ENCODE measurements around the gene ZCCHC8.
"Not testable (repeated sequence)": the region's sequence is repeated elsewhere in the genome, so short reads cannot be mapped to it uniquely, and the experiment has no call there.

The ZCCHC8 gene

DNA sequence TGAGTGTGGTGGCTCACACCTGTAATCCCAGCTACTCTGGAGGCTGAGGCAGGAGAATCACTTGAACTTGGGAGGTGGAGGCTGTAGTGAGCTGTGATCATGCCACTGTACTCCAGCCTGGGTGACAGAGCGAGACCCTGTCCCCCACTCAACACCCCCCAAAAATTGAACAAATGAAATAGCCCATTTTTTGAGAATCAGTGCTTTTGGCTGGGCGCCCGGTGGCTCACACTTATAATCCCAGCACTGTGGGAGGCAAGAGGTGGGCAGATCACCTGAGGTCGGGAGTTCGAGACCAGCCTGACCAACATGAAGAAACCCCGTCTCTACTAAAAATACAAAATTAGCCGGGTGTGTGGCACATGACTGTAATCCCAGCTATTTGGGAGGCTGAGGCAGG, 30.2 kb downstream of the ZCCHC8 start:
- DNase-seq = not testable (repeated sequence)

DNA sequence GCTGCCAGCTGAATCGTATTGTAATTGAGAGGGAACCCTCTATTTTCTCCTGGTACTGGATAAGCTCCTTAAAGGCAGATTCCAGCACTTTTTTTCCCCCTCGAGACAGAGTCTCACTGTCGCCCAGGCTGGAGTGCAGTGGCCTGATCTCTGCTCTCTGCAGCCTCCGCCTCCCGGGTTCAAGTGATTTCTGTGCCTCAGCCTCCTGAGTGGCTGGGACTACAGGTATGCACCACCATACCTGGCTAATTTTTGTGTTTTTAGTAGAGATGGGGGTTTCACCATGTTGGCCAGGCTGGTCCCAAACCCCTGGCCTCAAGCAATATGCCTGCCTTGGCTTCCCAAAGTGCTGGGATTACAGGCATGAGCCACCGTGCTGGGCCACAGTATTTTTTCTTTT, 30.9 kb downstream of the ZCCHC8 start:
- not testable (repeated sequence) for DNase-seq

DNA sequence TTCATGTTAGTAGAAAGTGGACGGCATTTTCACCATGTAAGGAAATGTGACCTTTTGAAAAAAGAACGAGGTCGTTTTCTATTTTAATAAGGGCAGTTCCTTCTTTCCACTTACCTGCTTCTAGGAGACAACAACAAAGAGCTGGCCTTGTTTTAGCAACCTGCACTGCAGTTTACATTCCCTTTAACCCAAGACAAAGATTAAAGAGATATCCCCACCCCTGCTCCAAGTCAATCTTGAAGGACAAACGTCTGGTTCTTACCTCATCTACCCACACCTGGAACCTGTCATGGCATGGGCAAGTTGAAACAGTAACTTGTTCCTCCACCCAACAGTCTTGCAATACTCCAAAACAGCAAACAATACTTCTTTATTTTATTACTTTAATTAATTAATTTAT, 32.7 kb downstream of the ZCCHC8 start:
- DNase-seq = peak; percentile 81

DNA sequence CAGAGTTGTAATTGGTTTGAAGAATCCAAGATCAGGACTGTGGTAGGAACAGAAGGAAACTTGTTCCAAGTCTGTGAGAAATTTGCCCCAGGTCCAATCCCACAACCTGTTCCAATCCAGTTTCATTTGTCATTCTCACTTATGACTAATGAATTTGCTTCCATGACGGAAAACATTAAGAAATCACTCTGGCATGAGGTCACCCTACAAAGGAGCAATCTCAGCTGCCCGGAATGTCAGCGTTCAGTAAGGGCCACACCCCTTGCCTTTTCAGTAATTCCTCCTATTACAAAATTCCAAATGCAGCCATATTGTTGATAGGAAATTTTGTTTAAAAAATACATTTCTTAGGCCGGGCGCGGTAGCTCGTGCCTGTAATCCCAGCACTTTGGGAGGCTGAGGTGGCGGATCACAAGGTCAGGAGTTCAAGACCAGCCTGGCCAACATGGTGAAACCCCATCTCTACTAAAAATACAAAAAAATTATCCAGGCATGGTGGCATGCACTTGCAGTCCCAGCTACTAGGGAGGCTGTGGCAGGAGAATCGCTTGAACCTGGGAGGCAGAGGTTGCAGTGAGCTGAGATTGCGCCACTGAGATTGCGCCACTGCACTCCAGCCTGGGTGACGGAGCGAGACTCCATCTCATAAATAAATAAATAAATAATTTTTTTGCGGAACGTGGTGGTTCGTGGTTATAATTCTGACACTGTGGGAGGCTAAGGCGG, 36.3 kb downstream of the ZCCHC8 start:
- peak; percentile 85 for DNase-seq

GRCh38 chr12:122460641-122461040, 40.1 kb downstream of the ZCCHC8 start:
- DNase-seq = no peak

DNA sequence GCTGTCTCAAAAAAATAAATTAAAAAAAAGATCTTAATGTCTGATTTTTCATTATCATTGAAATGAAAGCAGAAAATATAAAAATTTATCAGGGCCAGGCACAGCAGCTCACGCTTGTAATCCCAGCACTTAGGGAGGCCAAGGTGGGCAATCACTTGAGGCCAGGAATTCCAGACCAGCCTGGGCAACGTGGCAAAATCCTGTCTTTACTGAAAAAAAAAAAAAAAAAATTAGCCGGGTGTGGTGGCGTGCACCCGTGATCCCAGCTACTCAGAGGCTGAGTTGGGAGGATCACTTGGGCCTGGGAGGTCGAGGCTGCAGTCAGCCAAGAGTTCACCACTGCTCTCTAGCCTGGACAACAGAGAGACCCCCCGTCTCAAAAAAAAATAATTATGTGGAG, 40.7 kb downstream of the ZCCHC8 start:
- no peak for DNase-seq

DNA sequence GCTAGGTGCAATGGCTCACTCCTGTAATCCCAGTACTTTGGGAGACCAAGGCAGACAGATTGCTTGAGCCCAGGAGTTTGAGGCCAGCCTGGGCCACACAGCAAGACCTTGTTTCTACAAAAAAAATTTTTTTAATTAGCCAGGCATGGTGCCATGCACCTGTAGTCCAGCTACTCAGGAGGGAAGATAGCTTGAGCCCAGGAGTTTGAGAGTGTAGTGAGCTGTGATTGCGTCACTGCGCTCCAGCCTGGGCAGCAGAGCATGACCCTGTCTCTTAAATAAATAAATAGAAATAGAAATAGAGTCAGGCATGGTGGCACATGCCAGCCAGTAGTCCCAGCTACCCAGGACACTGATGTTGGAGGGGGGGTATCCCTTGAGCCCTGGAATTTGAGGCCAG, 41.5 kb downstream of the ZCCHC8 start:
- DNase-seq = no peak

DNA sequence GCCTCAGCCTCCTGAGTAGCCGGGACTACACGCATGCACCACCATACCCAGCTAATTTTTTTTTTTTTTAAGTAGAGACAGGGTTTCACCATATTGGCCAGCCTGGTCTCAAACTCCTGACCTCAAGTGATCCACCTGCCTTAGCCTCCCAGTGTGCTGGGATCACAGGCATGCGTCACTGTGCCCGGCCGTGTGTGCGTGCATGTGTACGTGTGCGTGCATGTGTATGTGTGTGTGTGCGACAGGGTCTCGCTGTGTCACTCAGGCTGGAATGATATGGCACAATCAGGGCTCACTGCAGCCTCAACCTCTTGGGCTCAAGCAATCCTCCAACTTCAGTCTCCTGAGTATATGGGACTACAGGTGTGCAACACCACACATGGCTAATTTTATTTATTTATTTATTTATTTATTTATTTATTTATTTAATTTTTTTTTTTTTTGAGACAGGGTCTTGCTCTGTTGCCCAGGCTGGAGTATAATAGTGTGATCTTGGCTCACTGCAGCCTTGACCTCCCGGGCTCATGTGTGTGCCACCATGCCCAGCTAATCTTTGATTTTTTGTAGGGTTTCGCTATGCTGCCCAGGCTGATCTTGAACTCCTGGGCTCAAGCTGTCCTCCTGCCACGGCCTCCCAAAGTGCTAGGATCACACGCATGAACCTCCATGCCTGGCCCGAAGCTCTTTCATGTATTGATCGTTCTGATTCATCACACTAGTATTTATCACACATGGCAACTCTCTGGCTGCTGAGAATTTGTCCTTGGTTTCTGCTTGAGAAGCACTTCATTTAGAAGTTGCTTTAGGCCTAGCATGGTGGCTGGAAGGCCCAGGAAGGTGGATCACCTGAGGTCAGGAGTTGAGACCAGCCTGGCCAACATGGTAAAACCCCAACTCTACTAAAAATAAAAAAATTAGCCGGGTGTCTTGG, 42.4 kb downstream of the ZCCHC8 start:
- DNase-seq = peak; percentile 35

GRCh38 chr12:122457627-122458026, 43.1 kb downstream of the ZCCHC8 start:
- peak; percentile 24 for DNase-seq

- no peak for DNase-seq
These were observed 46.0 kb downstream of the ZCCHC8 start for GRCh38 chr12:122454739-122455138.

GRCh38 chr12:122454250-122454721, 46.4 kb downstream of the ZCCHC8 start:
- no peak for DNase-seq

DNA sequence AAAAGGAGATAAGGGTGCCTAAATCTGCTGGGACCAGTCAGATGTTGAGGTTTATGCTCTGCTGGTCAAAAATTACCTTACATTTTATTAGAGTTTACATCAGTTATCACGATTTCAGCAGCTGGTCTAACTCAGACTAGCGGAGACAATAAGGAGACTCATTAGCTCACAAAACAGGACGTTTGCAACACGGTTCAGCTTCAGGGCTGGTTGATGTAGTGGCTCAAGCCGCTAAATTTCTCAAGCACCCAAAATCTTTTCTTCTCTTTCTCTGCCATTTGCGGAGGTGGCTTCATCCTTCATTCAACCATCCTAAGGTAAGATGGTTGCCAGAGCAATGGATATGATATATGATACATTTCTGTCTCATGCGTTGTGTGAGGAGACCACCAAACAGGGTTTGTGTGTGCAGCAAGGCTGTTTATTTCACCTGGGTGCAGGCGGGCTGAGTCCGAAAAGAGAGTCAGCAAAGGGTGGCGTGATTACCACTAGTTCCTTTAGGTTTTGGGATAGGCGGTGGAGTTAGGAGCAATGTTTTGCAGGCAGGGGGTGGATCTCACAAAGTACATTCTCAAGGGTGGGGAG, 47.9 kb downstream of the ZCCHC8 start:
- no peak for DNase-seq

GRCh38 chr12:122449317-122449716, 51.4 kb downstream of the ZCCHC8 start:
- DNase-seq = no peak

DNA sequence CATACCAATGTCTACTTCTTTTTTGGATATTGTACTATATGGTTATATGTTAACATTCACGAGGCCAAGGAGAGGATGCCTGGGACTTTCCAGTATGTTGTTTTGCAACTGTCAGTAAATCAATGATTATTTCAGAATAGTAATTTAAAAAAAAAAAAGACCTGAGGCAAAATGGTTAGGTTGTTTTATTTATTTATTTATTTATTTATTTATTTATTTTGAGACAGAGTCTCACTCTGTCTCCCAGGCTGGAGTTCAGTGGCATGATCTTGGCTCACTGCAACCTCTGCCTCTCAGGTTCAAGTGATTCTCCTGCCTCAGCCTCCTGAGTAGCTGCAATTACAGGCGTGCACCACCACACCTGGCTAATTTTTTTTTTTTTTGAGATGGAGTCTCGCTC, 52.9 kb downstream of the ZCCHC8 start:
- DNase-seq = not testable (repeated sequence)

DNA sequence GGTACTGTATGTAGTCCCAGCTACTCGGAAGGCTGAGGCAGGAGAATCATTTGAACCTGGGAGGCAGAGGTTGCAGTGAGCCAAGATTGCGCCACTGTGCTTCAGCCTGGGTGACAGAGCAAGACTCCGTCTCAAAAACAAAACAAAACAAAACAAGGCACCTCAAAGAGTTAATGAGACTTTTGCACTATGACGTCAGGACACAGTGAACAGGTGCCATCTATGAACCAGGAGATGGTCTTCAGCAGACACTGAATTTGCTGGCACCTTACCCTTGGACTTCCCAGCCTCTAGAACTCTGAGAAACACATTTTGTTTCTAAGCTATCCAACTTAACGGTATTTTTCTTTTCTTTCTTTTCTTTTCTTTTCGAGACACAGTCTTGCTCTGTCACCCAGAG, 54.3 kb downstream of the ZCCHC8 start:
- DNase-seq = not testable (repeated sequence)

DNA sequence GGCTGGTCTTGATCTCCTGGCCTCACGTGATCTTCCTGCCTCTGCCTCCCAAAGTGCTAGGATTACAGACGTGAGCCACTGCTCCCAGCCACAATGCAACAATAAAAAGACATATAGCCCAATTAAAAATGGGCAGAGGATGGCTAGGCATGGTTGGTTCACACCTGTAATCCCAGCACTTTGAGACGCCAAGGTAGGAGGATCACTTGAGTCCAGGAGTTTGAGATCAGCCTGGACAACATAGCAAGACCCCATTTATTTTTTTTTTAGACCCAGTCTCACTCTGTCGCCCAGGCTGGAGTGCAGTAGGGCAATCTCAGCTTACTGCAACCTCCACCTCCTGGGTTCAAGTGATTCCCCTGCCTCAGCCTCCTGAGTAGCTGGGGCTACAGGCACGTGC, 56.7 kb downstream of the ZCCHC8 start:
- not testable (repeated sequence) for DNase-seq

GRCh38 chr12:122438822-122439221, 61.9 kb downstream of the ZCCHC8 start:
- DNase-seq = not testable (repeated sequence)

- DNase-seq = no peak
These were observed 63.0 kb downstream of the ZCCHC8 start for GRCh38 chr12:122437656-122438121.

GRCh38 chr12:122435186-122435585, 65.5 kb downstream of the ZCCHC8 start:
- DNase-seq = no peak

GRCh38 chr12:122429043-122429442, 71.7 kb downstream of the ZCCHC8 start:
- not testable (repeated sequence) for DNase-seq

DNA sequence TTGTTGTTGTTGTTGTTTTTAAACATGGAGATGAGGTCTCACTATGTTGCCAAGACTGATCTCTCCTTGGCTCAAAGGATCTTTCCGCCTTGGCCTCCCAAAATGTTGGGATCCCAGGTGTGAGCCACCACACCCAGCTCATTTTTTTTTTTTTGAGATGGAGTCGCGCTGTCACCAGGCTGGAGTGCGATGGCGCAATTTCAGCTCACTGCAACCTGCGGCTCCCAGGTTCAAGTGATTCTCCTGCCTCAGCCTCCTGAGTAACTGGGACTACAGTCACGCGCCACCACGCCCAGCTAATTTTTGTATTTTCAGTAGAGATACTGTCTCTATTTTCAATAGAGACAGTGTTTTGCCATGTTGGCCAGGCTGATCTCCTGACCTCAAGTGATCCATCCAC, 73.3 kb downstream of the ZCCHC8 start:
- no peak for DNase-seq

DNA sequence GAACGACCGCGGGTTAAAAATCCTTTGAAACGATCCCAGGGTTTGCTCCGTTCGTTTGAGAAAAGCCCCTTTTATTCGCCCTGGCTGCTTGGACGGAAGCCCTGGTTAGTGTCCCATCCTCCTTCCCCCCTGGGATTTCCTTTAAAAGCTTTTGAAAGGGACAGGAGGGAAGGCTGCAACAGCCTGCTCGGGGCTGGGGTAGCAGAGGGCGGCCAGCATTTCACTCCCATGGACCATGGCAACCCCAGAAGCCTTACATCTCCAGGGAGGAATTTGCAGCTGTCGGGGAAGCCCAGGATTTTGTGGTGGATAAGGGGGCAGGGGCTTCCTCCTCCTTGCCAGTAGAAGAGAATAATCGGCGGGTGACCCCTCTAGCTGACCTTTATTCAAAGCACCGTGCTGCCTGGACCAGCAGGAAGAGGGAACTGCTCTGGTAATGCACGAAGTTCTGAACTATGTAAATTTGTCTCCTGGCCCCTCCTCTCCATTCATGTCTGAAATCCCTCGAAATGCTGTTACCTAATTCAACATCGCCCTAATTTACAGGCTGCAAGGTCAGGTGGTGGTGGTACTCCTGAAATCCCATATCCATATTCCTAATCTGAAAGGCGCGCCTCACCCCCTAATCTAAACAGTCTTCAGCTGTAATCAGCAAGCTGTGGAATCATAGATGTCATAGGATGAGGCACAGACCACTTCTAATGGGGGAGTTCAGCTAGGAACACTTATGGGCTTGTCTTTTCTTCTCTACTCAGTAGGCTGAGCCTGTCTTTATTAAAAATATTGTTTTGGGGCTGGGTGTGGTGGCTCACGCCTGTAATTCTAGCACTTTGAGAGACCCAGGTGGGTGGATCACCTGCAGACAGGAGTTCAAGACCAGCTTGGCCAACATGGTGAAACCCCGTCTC, 77.2 kb downstream of the ZCCHC8 start:
- peak; percentile 87 for DNase-seq
